H1 (cell line): Measurements from ENCODE around the gene RAB29. TPM values are rescaled to one million over a fixed set of nuclear protein-coding genes. Genes with fewer than 3 reads are reported as not detected.

Experiments
- BCL11A ChIP-seq, 2 experiments: IDR thresholded peaks; one replicate each; pipeline ENCODE4 v1.6.1; 2011; ENCODE audit warnings: low read depth in 2 of 2, low read length in 2 of 2, mild to moderate bottlenecking in 2 of 2
- CBX8 ChIP-seq: fragments of 300-800, 300-1000 bp; sonication (generic); IDR thresholded peaks from 2 replicates; pipeline ENCODE4 v1.7.1; 2016; ENCODE audit warnings: low read depth, low read length, borderline replicate concordance
- PHF8 ChIP-seq: fragments of 200-600 bp; sonication (generic); conservative IDR thresholded peaks from 2 replicates; pipeline ENCODE4 v1.7.1; 2012; ENCODE audit warnings: low read depth, mild to moderate bottlenecking, inconsistent platforms, low read length, moderate library complexity
- polyA plus RNA-seq, 7 experiments: library from polyadenylated mRNA; depleted of rRNA in 3 of 7; stranded (reverse) in 5 of 7; unstranded in 2 of 7; fragments of >200 nt in 5 of 7; fragments of 200-250 nt in 2 of 7; gene quantifications; 1 replicate in 5 of 7; 2 replicates in 1 of 7; 4 replicates in 1 of 7; pipeline versions ENCODE4 v1.2.1 to v1.2.3, GENCODE V29; 2011 to 2013; ENCODE audit warnings: missing spikeins in 2 of 7, mixed read lengths in 2 of 7
- total RNA-seq: library from RNA; stranded (reverse); fragmentation: NEBNext Ultra II Directional; extraction: Animal tissue kit (Norgen Biotek cat#: 25700); gene quantifications from 2 replicates; pipeline ENCODE4 v1.2.1, GENCODE V29; 2021
- TF ChIP-seq, protein P1 (sequence below): fragments of 300-600 bp; sonication (generic); IDR thresholded peaks from 2 replicates; pipeline ENCODE4 v1.7.1; 2012; ENCODE audit warnings: low read length, moderate library complexity, mild to moderate bottlenecking, inconsistent platforms; ENCODE audit not compliant: insufficient replicate concordance

Gene RAB29
- total and polyA plus RNA-seq, 2 of the 8 experiments (the other 6 are each of a cell fraction or from before 2014, with no cell fraction given), result 10.1 to 17.3 TPM

DNA sequence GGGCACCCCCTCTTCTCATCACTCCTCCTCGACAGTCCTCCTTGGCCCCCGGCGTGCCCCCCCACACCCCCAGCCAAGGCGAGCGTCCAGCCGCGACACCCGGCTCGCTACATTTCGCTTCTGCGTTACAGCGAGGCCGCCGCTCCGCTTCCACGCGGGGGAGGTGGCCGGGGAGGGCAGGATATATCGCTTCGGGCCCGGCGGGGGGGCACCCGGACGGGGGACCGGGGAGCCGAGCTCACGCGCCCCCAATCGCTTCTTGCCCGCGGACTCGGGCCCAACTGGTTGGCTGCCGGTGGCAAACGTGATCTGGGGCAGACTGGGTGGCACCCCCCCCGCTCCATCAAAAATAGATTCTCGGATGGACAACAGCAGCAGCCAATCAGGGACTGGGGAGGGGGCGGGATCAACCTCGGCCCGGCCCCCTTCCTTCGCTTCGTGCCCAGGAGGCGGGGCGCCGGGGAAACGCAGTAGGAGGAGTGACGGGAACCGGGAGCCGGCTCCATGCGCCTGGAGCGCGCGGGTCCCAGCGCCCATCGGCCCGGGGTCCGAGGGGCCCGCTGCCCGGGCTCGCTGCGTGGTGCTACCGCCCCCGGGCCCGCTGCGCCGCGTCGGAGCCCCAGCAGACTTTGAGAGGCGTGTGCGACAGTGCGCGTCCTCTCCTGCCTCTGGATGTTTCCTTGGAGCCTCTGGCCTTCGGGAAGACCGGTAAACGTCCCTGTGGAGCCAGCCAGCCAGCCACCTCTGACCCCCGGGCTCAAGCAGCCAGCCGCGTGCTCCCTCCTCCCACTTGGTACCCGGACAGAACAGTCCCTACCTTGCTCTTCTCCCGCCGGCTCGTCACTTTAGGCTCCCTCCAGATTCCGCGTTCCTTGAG lies 37.8 kb upstream of the RAB29 start, which contains the start of gene SLC41A1 (continued):
- no peak for TF ChIP-seq CBX8
- peak; percentile 85 for TF ChIP-seq PHF8
- TF ChIP-seq, protein P1, sequence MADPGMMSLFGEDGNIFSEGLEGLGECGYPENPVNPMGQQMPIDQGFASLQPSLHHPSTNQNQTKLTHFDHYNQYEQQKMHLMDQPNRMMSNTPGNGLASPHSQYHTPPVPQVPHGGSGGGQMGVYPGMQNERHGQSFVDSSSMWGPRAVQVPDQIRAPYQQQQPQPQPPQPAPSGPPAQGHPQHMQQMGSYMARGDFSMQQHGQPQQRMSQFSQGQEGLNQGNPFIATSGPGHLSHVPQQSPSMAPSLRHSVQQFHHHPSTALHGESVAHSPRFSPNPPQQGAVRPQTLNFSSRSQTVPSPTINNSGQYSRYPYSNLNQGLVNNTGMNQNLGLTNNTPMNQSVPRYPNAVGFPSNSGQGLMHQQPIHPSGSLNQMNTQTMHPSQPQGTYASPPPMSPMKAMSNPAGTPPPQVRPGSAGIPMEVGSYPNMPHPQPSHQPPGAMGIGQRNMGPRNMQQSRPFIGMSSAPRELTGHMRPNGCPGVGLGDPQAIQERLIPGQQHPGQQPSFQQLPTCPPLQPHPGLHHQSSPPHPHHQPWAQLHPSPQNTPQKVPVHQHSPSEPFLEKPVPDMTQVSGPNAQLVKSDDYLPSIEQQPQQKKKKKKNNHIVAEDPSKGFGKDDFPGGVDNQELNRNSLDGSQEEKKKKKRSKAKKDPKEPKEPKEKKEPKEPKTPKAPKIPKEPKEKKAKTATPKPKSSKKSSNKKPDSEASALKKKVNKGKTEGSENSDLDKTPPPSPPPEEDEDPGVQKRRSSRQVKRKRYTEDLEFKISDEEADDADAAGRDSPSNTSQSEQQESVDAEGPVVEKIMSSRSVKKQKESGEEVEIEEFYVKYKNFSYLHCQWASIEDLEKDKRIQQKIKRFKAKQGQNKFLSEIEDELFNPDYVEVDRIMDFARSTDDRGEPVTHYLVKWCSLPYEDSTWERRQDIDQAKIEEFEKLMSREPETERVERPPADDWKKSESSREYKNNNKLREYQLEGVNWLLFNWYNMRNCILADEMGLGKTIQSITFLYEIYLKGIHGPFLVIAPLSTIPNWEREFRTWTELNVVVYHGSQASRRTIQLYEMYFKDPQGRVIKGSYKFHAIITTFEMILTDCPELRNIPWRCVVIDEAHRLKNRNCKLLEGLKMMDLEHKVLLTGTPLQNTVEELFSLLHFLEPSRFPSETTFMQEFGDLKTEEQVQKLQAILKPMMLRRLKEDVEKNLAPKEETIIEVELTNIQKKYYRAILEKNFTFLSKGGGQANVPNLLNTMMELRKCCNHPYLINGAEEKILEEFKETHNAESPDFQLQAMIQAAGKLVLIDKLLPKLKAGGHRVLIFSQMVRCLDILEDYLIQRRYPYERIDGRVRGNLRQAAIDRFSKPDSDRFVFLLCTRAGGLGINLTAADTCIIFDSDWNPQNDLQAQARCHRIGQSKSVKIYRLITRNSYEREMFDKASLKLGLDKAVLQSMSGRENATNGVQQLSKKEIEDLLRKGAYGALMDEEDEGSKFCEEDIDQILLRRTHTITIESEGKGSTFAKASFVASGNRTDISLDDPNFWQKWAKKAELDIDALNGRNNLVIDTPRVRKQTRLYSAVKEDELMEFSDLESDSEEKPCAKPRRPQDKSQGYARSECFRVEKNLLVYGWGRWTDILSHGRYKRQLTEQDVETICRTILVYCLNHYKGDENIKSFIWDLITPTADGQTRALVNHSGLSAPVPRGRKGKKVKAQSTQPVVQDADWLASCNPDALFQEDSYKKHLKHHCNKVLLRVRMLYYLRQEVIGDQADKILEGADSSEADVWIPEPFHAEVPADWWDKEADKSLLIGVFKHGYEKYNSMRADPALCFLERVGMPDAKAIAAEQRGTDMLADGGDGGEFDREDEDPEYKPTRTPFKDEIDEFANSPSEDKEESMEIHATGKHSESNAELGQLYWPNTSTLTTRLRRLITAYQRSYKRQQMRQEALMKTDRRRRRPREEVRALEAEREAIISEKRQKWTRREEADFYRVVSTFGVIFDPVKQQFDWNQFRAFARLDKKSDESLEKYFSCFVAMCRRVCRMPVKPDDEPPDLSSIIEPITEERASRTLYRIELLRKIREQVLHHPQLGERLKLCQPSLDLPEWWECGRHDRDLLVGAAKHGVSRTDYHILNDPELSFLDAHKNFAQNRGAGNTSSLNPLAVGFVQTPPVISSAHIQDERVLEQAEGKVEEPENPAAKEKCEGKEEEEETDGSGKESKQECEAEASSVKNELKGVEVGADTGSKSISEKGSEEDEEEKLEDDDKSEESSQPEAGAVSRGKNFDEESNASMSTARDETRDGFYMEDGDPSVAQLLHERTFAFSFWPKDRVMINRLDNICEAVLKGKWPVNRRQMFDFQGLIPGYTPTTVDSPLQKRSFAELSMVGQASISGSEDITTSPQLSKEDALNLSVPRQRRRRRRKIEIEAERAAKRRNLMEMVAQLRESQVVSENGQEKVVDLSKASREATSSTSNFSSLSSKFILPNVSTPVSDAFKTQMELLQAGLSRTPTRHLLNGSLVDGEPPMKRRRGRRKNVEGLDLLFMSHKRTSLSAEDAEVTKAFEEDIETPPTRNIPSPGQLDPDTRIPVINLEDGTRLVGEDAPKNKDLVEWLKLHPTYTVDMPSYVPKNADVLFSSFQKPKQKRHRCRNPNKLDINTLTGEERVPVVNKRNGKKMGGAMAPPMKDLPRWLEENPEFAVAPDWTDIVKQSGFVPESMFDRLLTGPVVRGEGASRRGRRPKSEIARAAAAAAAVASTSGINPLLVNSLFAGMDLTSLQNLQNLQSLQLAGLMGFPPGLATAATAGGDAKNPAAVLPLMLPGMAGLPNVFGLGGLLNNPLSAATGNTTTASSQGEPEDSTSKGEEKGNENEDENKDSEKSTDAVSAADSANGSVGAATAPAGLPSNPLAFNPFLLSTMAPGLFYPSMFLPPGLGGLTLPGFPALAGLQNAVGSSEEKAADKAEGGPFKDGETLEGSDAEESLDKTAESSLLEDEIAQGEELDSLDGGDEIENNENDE, result no peak
- no peak for TF ChIP-seq BCL11A (IDR thresholded peaks at IDR 0.05; ENCODE audit: low read depth in 2 of 2, low read length in 2 of 2)
